Transverse colon (tissue), 4 donors: ENCODE results near the gene ORAI3.

Experiments used
- POLR2A ChIP-seq: fragments of 450-650 bp; IDR thresholded peaks from one replicate; pipeline ENCODE4 v1.6.1; 2016; ENCODE audit warnings: antibody characterized with exemption, mild to moderate bottlenecking, moderate library complexity
- POLR2AphosphoS5 ChIP-seq, 3 donors: sonication (generic); formaldehyde crosslinking; IDR thresholded peaks; one replicate each; pipeline ENCODE4 v1.6.1; 2016; ENCODE audit warnings: antibody characterized with exemption in 3 of 3
- TF ChIP-seq, protein P1 (sequence below), 5 experiments: fragments of 200-600 bp in 3 of 5; fragments of 450-650 bp in 2 of 5; sonication (generic) in 3 of 5; IDR thresholded peaks; 1 replicate in 2 of 5; 2 replicates in 3 of 5; pipeline ENCODE4 v1.5.1; 2016 to 2017; ENCODE audit warnings: antibody characterized with exemption in 5 of 5, inconsistent platforms in 3 of 5, mild to moderate bottlenecking in 2 of 5, moderate library complexity in 1 of 5

GRCh38 chr16:30996324-30996984, 47.6 kb downstream of the ORAI3 start:
- TF ChIP-seq, protein P1, sequence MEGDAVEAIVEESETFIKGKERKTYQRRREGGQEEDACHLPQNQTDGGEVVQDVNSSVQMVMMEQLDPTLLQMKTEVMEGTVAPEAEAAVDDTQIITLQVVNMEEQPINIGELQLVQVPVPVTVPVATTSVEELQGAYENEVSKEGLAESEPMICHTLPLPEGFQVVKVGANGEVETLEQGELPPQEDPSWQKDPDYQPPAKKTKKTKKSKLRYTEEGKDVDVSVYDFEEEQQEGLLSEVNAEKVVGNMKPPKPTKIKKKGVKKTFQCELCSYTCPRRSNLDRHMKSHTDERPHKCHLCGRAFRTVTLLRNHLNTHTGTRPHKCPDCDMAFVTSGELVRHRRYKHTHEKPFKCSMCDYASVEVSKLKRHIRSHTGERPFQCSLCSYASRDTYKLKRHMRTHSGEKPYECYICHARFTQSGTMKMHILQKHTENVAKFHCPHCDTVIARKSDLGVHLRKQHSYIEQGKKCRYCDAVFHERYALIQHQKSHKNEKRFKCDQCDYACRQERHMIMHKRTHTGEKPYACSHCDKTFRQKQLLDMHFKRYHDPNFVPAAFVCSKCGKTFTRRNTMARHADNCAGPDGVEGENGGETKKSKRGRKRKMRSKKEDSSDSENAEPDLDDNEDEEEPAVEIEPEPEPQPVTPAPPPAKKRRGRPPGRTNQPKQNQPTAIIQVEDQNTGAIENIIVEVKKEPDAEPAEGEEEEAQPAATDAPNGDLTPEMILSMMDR (IDR thresholded peaks at IDR 0.05) = no peak
- no peak for TF ChIP-seq POLR2A
- TF ChIP-seq POLR2AphosphoS5 (IDR thresholded peaks at IDR 0.05) = no peak
